GM12874 (cell line): ENCODE results near the gene HOXC5.

Experiments
- TF ChIP-seq, protein P1 (sequence below): IDR thresholded peaks from 2 replicates; pipeline ENCODE4 v1.5.1; 2011; ENCODE audit warnings: low read depth, mild to moderate bottlenecking, control low read depth, low read length, moderate library complexity; ENCODE audit not compliant: insufficient read depth

Gene HOXC5

GRCh38 chr12:54038284-54038870, 5.5 kb downstream of the HOXC5 start:
- TF ChIP-seq, protein P1, sequence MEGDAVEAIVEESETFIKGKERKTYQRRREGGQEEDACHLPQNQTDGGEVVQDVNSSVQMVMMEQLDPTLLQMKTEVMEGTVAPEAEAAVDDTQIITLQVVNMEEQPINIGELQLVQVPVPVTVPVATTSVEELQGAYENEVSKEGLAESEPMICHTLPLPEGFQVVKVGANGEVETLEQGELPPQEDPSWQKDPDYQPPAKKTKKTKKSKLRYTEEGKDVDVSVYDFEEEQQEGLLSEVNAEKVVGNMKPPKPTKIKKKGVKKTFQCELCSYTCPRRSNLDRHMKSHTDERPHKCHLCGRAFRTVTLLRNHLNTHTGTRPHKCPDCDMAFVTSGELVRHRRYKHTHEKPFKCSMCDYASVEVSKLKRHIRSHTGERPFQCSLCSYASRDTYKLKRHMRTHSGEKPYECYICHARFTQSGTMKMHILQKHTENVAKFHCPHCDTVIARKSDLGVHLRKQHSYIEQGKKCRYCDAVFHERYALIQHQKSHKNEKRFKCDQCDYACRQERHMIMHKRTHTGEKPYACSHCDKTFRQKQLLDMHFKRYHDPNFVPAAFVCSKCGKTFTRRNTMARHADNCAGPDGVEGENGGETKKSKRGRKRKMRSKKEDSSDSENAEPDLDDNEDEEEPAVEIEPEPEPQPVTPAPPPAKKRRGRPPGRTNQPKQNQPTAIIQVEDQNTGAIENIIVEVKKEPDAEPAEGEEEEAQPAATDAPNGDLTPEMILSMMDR: no peak

DNA sequence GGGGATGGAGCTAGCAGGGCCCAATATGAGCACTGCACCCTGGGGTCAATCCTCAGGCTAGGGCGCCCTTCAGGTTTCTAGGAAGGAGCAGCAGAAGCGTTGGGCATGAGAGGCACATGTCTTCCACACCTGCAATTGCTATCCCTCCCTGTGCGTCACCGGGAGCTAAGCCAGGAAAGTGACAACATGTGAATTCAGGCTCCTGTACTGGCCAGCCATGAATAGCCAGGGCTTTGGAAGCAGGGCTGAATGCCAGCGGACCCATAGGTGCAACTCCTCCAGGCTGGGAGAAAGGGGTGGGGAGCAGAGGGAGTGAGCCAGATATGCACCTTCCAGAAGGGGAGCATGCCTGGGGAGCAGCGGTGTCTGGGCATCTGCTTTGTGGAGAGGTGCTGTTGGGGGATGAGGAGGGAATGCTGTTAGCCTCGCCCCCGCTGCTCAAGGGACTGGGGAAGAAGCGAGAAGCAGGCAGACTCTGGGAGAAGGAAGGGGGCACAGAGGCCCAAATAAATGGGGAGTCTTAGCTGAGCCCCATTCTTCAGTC, 6.1 kb downstream of the HOXC5 start:
- TF ChIP-seq, protein P1: no peak

DNA sequence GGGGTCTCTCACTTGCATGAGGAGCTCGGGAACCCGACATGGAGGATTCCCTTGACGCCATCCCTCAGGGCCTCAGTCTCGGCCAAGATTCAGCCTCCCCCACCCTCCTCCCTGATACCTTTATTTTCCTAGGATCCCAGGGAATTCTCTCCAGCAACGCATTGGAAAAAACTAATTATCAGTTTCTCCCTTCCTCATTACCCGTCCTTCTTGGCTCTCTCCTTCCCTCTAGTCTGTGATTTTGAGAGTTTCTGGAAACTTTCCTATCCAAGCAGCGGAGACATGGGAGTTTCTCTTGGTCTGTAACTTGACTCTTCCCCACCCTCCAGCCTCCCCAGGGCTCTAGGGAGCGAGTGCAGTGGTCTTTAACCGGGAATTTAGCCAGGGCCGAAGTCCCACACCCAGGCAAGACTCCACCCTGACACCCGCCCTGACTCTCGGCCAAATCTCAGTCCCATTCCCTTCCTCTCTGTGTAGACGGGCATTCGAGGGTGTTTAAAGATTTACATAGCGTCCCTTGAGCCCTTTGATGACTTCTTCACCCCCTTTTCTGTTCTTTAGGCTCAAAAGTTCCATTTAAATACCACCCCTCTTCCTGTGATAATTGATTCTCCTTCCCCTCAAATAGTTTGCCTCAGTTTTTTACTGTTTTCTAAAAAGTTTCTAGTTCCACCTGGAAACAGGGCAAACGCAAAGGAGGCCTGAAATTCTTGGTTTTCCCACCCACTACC, 6.7 kb downstream of the HOXC5 start:
- TF ChIP-seq, protein P1: no peak

DNA sequence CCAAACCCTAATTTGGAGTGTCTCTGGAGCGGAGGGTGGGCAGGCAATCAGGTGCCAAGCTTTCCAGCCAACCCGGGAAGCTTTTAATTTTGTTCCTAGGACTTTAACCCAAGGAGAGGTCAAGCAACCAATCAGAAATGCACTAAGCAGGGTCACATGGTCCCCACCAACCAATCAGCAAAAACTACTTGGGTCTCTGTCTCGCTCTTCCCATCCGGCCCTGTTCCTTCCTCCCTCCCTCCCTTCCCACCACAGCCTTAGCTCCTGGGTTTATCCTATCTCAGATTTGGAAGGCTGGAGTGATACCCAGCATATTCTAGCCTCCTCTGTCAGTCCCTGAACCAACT, 7.3 kb downstream of the HOXC5 start:
- TF ChIP-seq, protein P1: no peak

DNA sequence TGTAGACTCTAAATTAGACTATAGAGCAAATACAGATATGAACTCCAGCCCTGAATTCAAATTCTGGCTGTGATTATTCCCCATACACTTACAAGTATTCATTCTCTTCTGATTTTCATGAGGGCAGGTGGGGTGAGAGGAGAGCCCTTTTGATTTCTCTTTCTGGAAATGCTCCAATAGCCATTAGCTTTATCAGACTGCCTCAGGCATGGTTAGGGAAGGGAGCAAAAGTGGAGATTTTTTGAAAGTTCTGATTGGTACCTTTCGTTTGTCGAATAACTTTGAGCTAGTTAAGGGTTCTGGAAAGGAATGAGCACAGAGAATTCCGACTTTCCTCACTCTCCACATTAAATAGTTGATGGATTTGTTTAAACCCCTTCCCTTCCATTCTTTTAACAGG, 7.8 kb downstream of the HOXC5 start:
- TF ChIP-seq, protein P1: no peak

- TF ChIP-seq, protein P1: no peak
These were observed 8.3 kb downstream of the HOXC5 start for GRCh38 chr12:54041097-54041690.
